ENCODE results near the gene KRT5. TPM values are rescaled to one million over a fixed set of nuclear protein-coding genes. Genes with fewer than 3 reads are reported as not detected.

Gene KRT5
- total and polyA plus RNA-seq, 10 donors, result 0.23 to 1.9 (median 0.96) TPM; not detected in 3

GRCh38 chr12:52474212-52474611 lies 46.0 kb downstream of the KRT5 start:
- H3K4me3 ChIP-seq, result no peak overlapping the region
- intact Hi-C loops (cut with DNase I; ENCODE audit: low total_unique reads), result no loop called here
- no peaks in the 10 kb centered on the region for H3K4me1 ChIP-seq

GRCh38 chr12:52473768-52474167 lies 46.4 kb downstream of the KRT5 start, which contains the start of gene KRT6C:
KRT6C (minus strand) TSS chr12:52473805; CDS start chr12:52473737, 68 bp downstream.
- intact Hi-C loops (cut with DNase I; ENCODE audit: low total_unique reads), result no loop called here
- WGBS, 5 donors, result 66 to 90% (median 84%) methylated on average over 4 of the region's 4 CpGs
- H3K27me3 ChIP-seq (replicated peaks in 1 of 7), result no peaks in the 10 kb centered on the region
- no peaks in the 10 kb centered on the region for H3K36me3 ChIP-seq
- no peak within 1 kb of the TSS for H3K4me3 ChIP-seq
- H3K9me3 ChIP-seq, result no peaks in the 10 kb centered on the region
- no peaks in the 10 kb centered on the region for H3K4me1 ChIP-seq
- no peak within 1 kb of the TSS for H3K27ac ChIP-seq
- DNase-seq, result no peak
- TF ChIP-seq POLR2A (IDR thresholded peaks at IDR 0.05) (no peak), POLR2AphosphoS5 (IDR thresholded peaks at IDR 0.05) (no peak), CTCF (IDR thresholded peaks at IDR 0.05 in 8 of 11, conservative IDR thresholded peaks at IDR 0.05 in 3 of 11) (no peak)

More at GRCh38 chr12:52474212-52474611, 46.0 kb downstream of the KRT5 start:
- H3K36me3 ChIP-seq, result no peaks in the 10 kb centered on the region
- H3K9me3 ChIP-seq, result peaks cover 0 to 2% (median 0%) of the 10 kb centered on the region in 8 donors
- H3K27me3 ChIP-seq (replicated peaks in 1 of 7), result no peaks in the 10 kb centered on the region
- no peak overlapping the region for H3K27ac ChIP-seq
- TF ChIP-seq CTCF (IDR thresholded peaks at IDR 0.05 in 8 of 11, conservative IDR thresholded peaks at IDR 0.05 in 3 of 11) (no peak), POLR2A (IDR thresholded peaks at IDR 0.05) (no peak), POLR2AphosphoS5 (IDR thresholded peaks at IDR 0.05) (no peak)
- DNase-seq, result no peak
- 89 to 95% (median 92%) methylated on average over 2 of the region's 2 CpGs for WGBS, 5 donors

GRCh38 chr12:52469853-52470252 lies 50.3 kb downstream of the KRT5 start:
- no peak overlapping the region for H3K27ac ChIP-seq
- no peaks in the 10 kb centered on the region for H3K4me1 ChIP-seq
- H3K27me3 ChIP-seq (replicated peaks in 1 of 7), result no peaks in the 10 kb centered on the region
- WGBS, 5 donors, result 68 to 83% (median 79%) methylated on average over 3 to 4 of the region's 4 CpGs
- intact Hi-C loops (cut with DNase I; ENCODE audit: low total_unique reads), result no loop called here
- DNase-seq, result no peak
- no peaks in the 10 kb centered on the region for H3K36me3 ChIP-seq
- TF ChIP-seq CTCF (IDR thresholded peaks at IDR 0.05 in 8 of 11, conservative IDR thresholded peaks at IDR 0.05 in 3 of 11) (no peak), POLR2A (IDR thresholded peaks at IDR 0.05) (no peak), POLR2AphosphoS5 (IDR thresholded peaks at IDR 0.05) (no peak)
- H3K4me3 ChIP-seq, result no peak overlapping the region
- H3K9me3 ChIP-seq, result no peaks in the 10 kb centered on the region

- H3K9me3 ChIP-seq, result no peaks in the 10 kb centered on the region
- WGBS, 5 donors, result 45 to 59% (median 53%) methylated on average over 2 of the region's 2 CpGs
- H3K4me3 ChIP-seq, result no peak overlapping the region
- intact Hi-C loops (cut with DNase I; ENCODE audit: low total_unique reads), result no loop called here
- no peaks in the 10 kb centered on the region for H3K27me3 ChIP-seq (replicated peaks in 1 of 7)
- H3K4me1 ChIP-seq, result no peaks in the 10 kb centered on the region
- no peak for TF ChIP-seq CTCF (IDR thresholded peaks at IDR 0.05 in 8 of 11, conservative IDR thresholded peaks at IDR 0.05 in 3 of 11)
- TF ChIP-seq POLR2AphosphoS5 (IDR thresholded peaks at IDR 0.05), result no peak
- DNase-seq, result no peak
- H3K27ac ChIP-seq, result no peak overlapping the region
- H3K36me3 ChIP-seq, result no peaks in the 10 kb centered on the region
Measured at GRCh38 chr12:52464897-52465296, 55.3 kb downstream of the KRT5 start.

Other genes starting within 250 kb of the KRT5 start
- under 1 TPM in 2 of 7 donors, not detected in 5; 0.17 to 0.26 TPM for gene KRT86, start 245.7 kb downstream of the KRT5 start, total RNA-seq
- under 1 TPM in 2 of 3 donors, not detected in 1; 0.08 to 0.09 TPM for gene KRT86, start 245.7 kb downstream of the KRT5 start, polyA plus RNA-seq
- gene KRT81, start 228.9 kb downstream of the KRT5 start, total RNA-seq, result not detected
- gene KRT81, start 228.9 kb downstream of the KRT5 start, polyA plus RNA-seq, result under 1 TPM in 2 of 3 donors, not detected in 1; 0.05 to 0.37 TPM
- gene KRT83, start 199.0 kb downstream of the KRT5 start, total RNA-seq, result not detected
- gene KRT83, start 199.0 kb downstream of the KRT5 start, polyA plus RNA-seq, result not detected
- under 1 TPM in 1 of 7 donors, not detected in 6; 0.52 TPM for gene KRT85, start 152.9 kb downstream of the KRT5 start, total RNA-seq
- gene KRT85, start 152.9 kb downstream of the KRT5 start, polyA plus RNA-seq, result not detected
- under 1 TPM in 1 of 7 donors, not detected in 6; 0.52 TPM for gene KRT84, start 134.7 kb downstream of the KRT5 start, total RNA-seq
- not detected for gene KRT84, start 134.7 kb downstream of the KRT5 start, polyA plus RNA-seq
- gene KRT82, start 114.1 kb downstream of the KRT5 start, total RNA-seq, result not detected
- gene KRT82, start 114.1 kb downstream of the KRT5 start, polyA plus RNA-seq, result under 1 TPM in 1 of 3 donors, not detected in 2; 0.04 TPM
- gene KRT75, start 86.0 kb downstream of the KRT5 start, total RNA-seq, result not detected
- gene KRT75, start 86.0 kb downstream of the KRT5 start, polyA plus RNA-seq, result not detected
- not detected for gene KRT6B, start 68.2 kb downstream of the KRT5 start, total RNA-seq
- gene KRT6B, start 68.2 kb downstream of the KRT5 start, polyA plus RNA-seq, result under 1 TPM; 0.03 to 0.10 (median 0.04) TPM
- gene KRT6C, start 46.6 kb downstream of the KRT5 start, total RNA-seq, result not detected
- under 1 TPM; 0.03 to 0.07 (median 0.06) TPM for gene KRT6C, start 46.6 kb downstream of the KRT5 start, polyA plus RNA-seq
- gene KRT6A, start 27.1 kb downstream of the KRT5 start, total RNA-seq, result not detected
- under 1 TPM; 0.42 to 0.83 (median 0.45) TPM for gene KRT6A, start 27.1 kb downstream of the KRT5 start, polyA plus RNA-seq
- gene KRT71, start 32.8 kb upstream of the KRT5 start, total RNA-seq, result not detected
- gene KRT71, start 32.8 kb upstream of the KRT5 start, polyA plus RNA-seq, result not detected
- not detected for gene KRT74, start 53.4 kb upstream of the KRT5 start, total RNA-seq
- not detected for gene KRT74, start 53.4 kb upstream of the KRT5 start, polyA plus RNA-seq
- gene KRT72, start 81.1 kb upstream of the KRT5 start, total RNA-seq, result 1 to 10 TPM in 2 of 7 donors, under 1 TPM in 4, not detected in 1; 0.52 to 2.2 (median 0.78) TPM
- 1 to 10 TPM in 2 of 3 donors, under 1 TPM in 1; 0.86 to 1.7 (median 1.4) TPM for gene KRT72, start 81.1 kb upstream of the KRT5 start, polyA plus RNA-seq
- 1 to 10 TPM in 3 of 7 donors, under 1 TPM in 4; 0.13 to 1.4 (median 0.59) TPM for gene KRT73, start 98.2 kb upstream of the KRT5 start, total RNA-seq
- gene KRT73, start 98.2 kb upstream of the KRT5 start, polyA plus RNA-seq, result under 1 TPM; 0.04 to 0.20 (median 0.16) TPM
- gene KRT2, start 131.8 kb upstream of the KRT5 start, total RNA-seq, result under 1 TPM in 3 of 7 donors, not detected in 4; 0.13 to 0.52 (median 0.26) TPM
- under 1 TPM; 0.07 to 0.45 (median 0.42) TPM for gene KRT2, start 131.8 kb upstream of the KRT5 start, polyA plus RNA-seq
- gene KRT1, start 160.0 kb upstream of the KRT5 start, total RNA-seq, result 1 to 10 TPM in 2 of 7 donors, under 1 TPM in 3, not detected in 2; 0.58 to 2.4 (median 0.68) TPM
- gene KRT1, start 160.0 kb upstream of the KRT5 start, polyA plus RNA-seq, result under 1 TPM in 1 of 3 donors, not detected in 2; 0.05 TPM
- not detected for gene KRT77, start 183.1 kb upstream of the KRT5 start, total RNA-seq
- gene KRT77, start 183.1 kb upstream of the KRT5 start, polyA plus RNA-seq, result under 1 TPM in 1 of 3 donors, not detected in 2; 0.03 TPM

Data from spleen (tissue), 11 donors.